HK-2 (cell line): ENCODE data around the gene LMAN1L.

Source experiments
- DNase-seq: peaks from one replicate; pipeline ENCODE4 v3.0.0-alpha.2; 2018; ENCODE audit not compliant: unreplicated experiment

The LMAN1L gene

DNA sequence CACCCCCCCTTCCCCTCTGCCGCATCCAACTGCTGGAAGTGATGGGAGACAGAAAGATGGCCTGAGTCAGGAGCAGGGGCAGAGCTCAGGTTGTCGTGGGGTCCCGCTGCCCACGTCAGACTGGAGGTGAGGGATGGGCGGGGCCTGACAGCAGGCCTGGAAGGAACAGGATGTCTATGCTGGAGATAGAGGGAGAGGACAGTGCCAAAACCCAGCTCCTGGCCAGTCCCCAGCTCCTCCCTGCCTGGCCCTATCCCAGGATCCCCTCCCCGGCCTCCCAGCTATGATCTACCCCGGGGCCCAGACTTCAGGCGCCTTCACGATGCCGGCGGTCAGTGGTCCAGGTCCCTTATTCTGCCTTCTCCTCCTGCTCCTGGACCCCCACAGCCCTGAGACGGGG, at the start of gene LMAN1L:
TSS of gene LMAN1L (plus strand) at position 303 of the 400 bp plus-strand sequence. CDS start at position 323, 20 bp downstream.
- DNase-seq: no peak

DNA sequence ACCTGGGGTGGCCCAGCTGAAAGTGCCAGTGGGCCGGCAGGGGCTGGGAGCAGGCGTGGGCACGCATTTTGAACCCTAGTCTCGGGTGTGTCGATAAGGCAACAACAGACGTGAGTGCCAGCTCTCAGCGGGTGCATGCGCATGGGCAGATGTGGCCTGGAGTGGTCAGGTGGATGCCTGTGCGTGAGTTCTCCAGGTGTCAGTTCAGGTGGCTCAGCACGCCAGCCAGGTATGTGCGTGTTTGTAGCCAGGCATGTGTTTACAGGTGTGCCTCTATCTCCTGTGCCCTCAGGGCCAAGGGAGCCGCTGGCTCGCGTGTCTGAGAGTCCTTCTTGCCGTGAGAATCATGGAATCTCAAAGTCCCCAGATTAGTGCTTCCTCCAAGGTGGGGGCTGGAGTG, 49.2 kb upstream of the LMAN1L start:
- no peak for DNase-seq

GRCh38 chr15:74767167-74768098, 45.2 kb upstream of the LMAN1L start:
- DNase-seq: no peak

DNA sequence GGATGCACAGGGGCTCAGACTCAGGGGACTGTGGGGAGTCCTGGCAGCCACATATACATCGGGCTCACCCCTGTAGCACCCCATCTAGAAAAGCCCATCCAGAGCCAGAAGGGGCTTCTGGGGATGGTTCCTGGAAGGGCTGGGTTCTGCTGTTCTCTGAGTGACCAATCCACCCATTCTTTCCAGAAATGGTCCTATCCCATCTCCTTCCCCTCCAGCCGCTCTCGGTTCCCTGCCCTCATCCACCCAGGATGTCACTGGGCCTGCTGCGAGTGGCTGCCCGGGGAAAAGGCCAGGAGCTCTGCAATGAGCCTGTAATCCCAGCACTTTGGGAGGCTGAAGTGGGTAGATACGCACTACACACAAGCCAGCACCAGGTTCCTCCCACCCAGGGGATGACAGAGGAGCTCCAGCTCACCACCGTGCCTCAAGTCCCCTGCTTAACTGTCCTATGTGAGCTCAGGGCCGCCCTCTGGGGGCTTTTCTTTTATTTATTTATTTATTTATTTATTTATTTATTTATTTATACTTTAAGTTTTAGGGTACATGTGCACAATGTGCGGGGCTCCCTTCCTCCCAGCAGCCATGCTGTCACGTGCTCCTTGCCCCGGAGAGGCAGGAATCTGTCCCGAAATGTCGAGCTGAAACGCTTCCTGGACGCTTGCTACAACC, 44.4 kb upstream of the LMAN1L start:
- DNase-seq: no peak

- DNase-seq: peak; percentile 52
These were observed 43.8 kb upstream of the LMAN1L start for GRCh38 chr15:74768771-74769342.

GRCh38 chr15:74769463-74770025, 43.1 kb upstream of the LMAN1L start:
- no peak for DNase-seq

- DNase-seq: no peak
These were observed 42.3 kb upstream of the LMAN1L start for GRCh38 chr15:74770211-74770903.

- no peak for DNase-seq
These were observed 39.3 kb upstream of the LMAN1L start for GRCh38 chr15:74773329-74773728.

DNA sequence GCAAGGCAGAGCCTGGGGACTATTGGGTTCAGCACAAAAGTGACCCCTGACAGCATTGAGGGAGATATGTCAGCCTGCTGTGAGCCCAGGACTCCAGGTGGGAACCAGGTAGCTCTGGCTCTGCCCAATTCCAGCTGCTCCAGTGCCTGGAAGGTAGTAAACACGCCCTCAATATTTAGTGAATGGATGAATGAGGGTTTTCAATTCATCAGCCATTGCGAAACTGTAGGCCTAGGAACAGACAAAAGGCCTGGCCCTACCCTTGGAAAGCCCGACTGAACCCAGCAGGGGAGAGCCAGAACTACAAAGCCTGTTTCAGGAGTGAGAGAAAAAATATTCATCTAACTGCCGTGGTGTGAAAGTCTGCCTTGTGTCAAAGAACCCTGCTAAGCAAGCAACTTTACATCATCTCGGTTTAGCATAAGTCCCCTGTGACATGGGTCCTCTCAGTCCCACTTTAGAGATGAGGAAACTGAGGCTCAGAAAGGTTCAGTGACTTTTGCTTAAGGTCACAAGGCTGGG, 38.8 kb upstream of the LMAN1L start:
- no peak for DNase-seq

DNA sequence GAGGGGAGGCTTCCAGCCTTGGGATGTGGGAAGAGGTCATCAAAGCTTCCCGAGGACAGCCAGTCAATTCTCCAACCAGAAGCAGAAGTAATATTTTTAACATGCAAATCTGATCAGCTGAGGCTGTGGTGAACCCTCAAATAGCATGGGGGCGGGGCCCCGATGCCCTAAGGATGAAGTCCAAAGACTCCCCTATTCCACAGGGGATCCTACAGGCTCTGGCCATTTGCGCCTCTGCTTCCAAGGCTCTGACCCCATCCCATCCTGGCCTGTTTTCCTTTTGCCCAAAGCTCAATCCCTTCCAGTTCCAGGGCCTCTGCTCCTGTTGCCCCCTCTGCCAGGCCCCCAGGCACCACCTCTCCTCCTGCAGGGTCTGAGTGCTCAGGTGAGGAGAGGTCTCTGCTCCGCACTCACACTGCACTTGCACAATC, 37.5 kb upstream of the LMAN1L start:
- no peak for DNase-seq

- no peak for DNase-seq
These were observed 36.7 kb upstream of the LMAN1L start for GRCh38 chr15:74775894-74776293.

DNA sequence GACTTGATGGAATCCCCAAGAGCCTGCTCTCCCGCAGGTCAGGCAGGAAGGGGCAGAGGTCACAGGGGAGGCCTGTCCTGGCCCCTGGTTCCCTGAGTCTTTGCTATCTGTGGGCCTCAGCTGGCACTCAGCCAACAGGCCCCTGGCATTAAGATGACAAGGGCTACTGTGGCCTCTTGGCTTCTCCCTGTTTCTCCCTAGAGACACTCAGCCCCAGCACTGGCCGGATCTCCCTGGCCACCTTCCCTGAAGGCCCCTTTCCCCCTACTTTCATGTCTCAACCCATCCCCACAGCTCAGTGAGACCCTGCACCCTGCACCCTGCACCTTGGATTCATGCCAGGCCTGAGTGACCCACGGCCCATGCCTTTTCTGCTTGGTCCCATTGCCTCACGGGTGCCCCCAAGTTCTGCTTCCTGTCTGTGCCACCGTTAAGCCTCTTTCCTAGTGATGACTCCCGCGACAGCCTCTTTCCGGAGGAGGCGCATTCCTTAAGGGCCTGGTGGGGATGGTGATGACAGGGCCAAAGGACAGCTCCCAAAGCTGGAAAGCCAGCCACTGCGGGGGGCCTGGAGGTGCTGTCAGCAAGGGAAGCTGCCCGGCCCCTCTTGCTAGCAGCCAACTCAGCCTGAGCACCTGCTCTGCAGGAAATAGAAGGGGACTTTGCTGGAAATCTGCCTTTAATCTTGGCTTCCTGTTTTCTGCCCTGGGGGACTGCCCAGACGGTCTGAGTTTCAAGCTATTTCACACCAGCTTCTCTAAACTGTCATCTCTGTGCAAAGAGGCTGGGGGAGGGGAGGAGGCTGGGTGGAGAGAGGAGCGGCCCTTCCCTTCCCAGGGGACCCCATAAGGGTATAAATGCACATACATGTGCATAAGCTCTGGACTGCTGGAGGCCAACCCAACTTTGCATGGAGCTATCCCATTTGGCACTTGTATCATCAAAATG, 35.5 kb upstream of the LMAN1L start:
- DNase-seq: no peak

DNA sequence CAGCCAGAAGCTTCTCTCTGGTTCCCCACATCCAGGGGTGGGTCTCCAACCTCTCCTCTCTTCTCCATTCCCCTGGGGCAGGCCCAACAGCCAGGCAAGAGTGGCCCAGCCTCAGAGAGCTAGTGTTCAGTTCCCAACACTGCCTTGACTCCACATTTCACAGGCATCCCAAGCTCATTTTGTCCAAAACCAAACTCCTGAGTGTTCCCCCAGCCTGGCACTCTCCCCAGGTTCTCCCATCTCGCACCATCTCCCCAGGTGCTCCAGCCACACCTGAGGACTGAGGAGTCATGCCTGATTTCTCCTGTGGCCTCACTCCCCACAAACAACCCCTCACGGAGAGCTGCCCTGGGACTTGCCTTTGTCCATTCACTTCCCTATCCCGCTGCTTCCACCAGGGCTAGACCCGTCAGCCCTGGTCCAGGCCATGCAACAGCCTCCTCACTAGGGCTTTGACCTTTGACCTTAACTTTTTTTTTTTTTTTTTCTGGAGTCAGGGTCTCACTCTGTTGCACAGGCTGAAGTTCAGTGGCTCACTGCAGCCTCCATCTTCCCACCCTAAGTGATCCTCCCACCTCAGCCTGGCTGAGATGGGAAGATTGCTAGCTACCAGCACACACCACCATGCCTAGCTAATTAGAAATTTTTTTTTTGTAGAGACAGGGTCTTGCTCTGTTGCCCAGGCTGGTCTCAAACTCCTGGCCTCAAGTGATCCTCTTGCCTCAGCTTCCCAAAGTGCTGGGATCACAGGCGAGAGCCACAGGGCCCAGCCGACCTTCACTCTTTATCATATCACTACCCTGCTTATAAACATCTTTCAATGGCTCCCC, 34.7 kb upstream of the LMAN1L start:
- DNase-seq: no peak

- no peak for DNase-seq
These were observed 34.0 kb upstream of the LMAN1L start for GRCh38 chr15:74778599-74778970.

DNA sequence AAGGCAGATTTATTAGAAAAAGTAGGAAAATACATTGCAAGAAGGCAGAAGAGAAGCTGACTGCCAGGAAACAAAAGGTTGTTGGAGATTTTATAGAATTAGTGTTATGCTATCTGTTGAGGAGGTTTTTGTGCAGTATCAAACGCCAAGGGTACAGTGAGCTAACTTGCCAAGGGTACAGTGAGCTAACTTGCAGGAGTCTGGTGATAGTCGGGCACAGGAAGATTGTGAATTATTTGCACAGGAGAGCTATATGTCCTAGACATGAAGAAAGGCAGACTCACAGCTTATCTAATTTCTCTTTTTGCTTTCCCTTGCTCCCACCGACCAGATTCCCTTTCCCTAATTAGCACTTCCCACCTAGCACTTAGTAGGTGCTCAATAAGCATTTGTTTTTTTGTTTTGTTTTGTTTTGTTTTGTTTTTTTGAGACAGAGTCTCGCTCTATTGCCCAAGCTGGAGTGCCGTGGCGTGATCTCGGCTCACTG, 33.4 kb upstream of the LMAN1L start:
- no peak for DNase-seq

- no peak for DNase-seq
These were observed 31.9 kb upstream of the LMAN1L start for GRCh38 chr15:74780523-74781430.

- DNase-seq: peak; percentile 53
These were observed 31.0 kb upstream of the LMAN1L start, which contains the start of gene CSK for GRCh38 chr15:74781431-74782258. Gene CSK, plus strand, starts transcription at chr15:74782080. Its CDS starts 16,218 bp downstream, at chr15:74798298.
